Lung (tissue), 12 donors: ENCODE data around the gene CACNA1I. TPM values are rescaled to one million over a fixed set of nuclear protein-coding genes. Genes with fewer than 3 reads are reported as not detected.

ENCODE experiments used
- ATAC-seq: fragments of 200-7000 bp; cut with Tn5 transposase; one replicate; pipeline ENCODE4 v1.9.1; 2020; ENCODE audit warnings: moderate number of reproducible peaks; ENCODE audit not compliant: insufficient read depth, low FRiP score
- DNase-seq, 3 donors: peaks; one replicate each; pipeline ENCODE4 v3.0.0-alpha.2; 2013 to 2017
- H3K27ac ChIP-seq, 2 donors: one replicate each; pipeline ENCODE4 v1.5.1; 2013; ENCODE audit warnings: mild to moderate bottlenecking in 2 of 2, moderate library complexity in 2 of 2, control low read depth in 1 of 2, inconsistent platforms in 1 of 2, low read depth in 1 of 2, low read length in 1 of 2
- H3K27me3 ChIP-seq, 3 donors: one replicate each; pipeline ENCODE4 v1.5.1; 2013; ENCODE audit warnings: low read length in 2 of 3; ENCODE audit not compliant: control insufficient read depth in 3 of 3, insufficient read depth in 3 of 3
- H3K36me3 ChIP-seq, 4 donors: one replicate each; pipeline ENCODE4 v1.5.1; 2013; ENCODE audit warnings: low read length in 4 of 4, mild to moderate bottlenecking in 1 of 4, moderate library complexity in 1 of 4; ENCODE audit not compliant: control insufficient read depth in 4 of 4, insufficient read depth in 4 of 4
- H3K4me1 ChIP-seq, 5 donors: one replicate each; pipeline ENCODE4 v1.5.1; 2013; ENCODE audit warnings: low read length in 5 of 5, mild to moderate bottlenecking in 2 of 5, moderate library complexity in 1 of 5; ENCODE audit not compliant: control insufficient read depth in 5 of 5, insufficient read depth in 5 of 5
- H3K4me3 ChIP-seq: one replicate; pipeline ENCODE4 v1.5.1; 2013; ENCODE audit warnings: mild to moderate bottlenecking, control low read depth, moderate library complexity
- H3K9ac ChIP-seq, 2 donors: one replicate each; pipeline ENCODE4 v1.5.1; 2013; ENCODE audit warnings: low read length in 2 of 2, control low read depth in 1 of 2; ENCODE audit not compliant: insufficient read depth in 1 of 2
- H3K9me3 ChIP-seq, 4 donors: one replicate each; pipeline ENCODE4 v1.5.1; 2013; ENCODE audit warnings: low read length in 3 of 4, mild to moderate bottlenecking in 1 of 4, moderate library complexity in 1 of 4; ENCODE audit not compliant: control insufficient read depth in 4 of 4, insufficient read depth in 3 of 4
- CTCF ChIP-seq: IDR thresholded peaks from 2 replicates; pipeline ENCODE4 v1.5.1; 2012; ENCODE audit warnings: mild to moderate bottlenecking; ENCODE audit errors: control extremely low read depth, extremely low read depth
- WGBS, 2 donors: extraction: QIAGEN DNeasy Blood & Tissue Kit; methylation state at CpG; one replicate each; pipeline ENCODE4 v1.1.7; 2013; 5-methylcytosine and 5-hydroxymethylcytosine counted together
- polyA plus RNA-seq, 2 donors: library from polyadenylated mRNA; stranded (reverse); fragments of 200-250 nt; gene quantifications; one replicate each; pipeline ENCODE4 v1.2.1, GENCODE V29; 2013
- total RNA-seq, 2 donors: library from RNA; depleted of rRNA in 1 of 2; stranded (reverse); fragments of >200 nt in 1 of 2; gene quantifications; one replicate each; pipeline ENCODE4 v1.2.1, GENCODE V29; 2014 to 2021
- donor health status: control.
- donor health status: control.
- donor health status: Bipolar disorder and iron deficiency.
- donor health status: healthy.
- donor health status: DM: yes; HTN: yes; CAD: no.

Gene CACNA1I
- total and polyA plus RNA-seq, 4 donors: 0.07 to 0.22 (median 0.16) TPM

- no peak overlapping the region for H3K4me3 ChIP-seq
- TF ChIP-seq CTCF: no peak
- no peak for DNase-seq
- WGBS, 2 donors: 77 to 87% methylated on average over 8 of the region's 8 CpGs
- peaks cover 0 to 6% (median 0%) of the 10 kb centered on the region in 3 donors for H3K27me3 ChIP-seq
- no peak overlapping the region for H3K9ac ChIP-seq
- no peak for ATAC-seq
- H3K4me1 ChIP-seq: no peaks in the 10 kb centered on the region
- no peaks in the 10 kb centered on the region for H3K36me3 ChIP-seq
- peaks cover 0 to 10% (median 3%) of the 10 kb centered on the region in 4 donors for H3K9me3 ChIP-seq
- H3K27ac ChIP-seq: no peak overlapping the region
Observed at GRCh38 chr22:39630721-39631120, 60.2 kb downstream of the CACNA1I start.

DNA sequence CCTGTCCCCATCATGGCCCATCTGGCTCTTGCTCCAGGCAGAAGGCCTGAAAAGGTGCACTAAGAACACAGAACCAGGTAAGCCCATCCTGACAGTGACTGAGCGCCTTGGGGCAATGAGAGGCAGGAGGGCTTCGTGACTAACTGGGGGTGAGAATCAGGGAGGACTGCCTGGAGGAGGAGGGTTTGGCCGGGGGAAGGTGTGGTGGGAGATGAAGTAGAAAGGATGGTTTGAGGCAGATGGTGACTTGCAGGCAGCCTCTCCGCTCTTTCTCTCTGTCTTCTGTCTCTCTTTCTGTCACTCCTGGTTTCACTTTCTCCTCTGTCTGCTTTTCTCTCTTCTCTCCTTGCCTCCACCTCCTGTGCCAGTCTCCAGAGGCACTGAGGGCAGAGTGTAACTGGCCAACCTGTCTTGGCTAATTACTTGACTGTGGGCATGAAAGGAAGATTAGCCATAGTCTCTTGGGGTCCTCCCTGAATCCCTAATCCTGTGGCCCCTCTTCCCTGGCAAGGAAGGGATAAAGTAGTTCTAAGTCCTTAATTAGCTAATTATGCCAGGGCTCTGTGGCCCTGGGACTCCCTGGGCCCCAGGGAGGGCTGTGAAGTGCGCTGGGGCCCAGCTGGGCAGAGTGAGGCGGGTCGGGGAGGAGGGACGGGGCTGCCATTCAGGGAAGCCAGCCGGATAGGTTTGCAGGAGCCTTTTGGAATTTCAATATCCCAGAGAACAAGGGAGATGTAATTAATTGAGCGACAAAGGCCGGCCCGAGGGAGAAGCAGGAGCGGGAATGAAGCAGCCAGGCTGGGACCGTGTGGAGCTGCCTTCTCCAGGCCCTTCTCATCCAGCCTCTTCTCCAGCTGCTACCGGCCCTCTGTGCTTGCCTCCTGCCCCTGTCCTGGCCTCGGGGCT is 61.1 kb downstream of the CACNA1I start:
- no peaks in the 10 kb centered on the region for H3K4me1 ChIP-seq
- ATAC-seq (no peak), DNase-seq (no peak)

DNA sequence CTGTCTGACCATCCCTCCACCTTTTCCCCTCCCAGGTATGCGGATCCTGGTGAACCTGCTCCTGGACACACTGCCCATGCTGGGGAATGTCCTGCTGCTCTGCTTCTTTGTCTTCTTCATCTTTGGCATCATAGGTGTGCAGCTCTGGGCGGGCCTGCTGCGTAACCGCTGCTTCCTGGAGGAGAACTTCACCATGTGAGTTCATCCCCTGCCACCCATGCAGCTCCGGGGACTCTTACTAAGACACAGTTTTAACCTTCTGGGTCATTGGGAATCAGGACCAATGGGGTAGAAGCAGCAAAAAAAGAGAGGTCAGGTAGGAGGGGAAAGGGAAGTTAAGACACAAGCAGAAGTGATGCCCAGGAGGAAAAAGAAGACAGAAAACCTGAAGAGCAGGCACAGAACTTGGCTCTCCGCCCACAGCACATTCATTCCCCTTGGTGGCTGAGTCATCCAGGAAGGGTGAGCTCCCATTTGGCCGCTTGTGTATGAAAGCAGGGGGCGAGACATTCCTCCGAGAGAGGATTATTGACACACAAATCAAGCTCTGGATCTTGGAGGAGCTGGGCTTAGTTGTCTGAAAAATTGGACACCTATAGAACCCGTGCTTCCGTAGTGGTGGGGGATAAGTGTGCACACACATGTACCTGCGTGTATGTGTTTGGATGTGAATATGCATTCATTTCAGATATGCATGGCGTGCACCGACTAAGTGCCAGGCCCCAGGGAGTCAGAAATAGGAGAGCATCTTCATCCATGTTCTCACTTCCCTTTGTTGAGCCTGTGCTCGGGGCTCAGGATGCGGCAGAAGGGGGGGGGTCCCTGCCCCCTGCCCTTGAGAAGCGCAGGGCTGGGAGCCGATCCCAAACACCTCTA is 64.2 kb downstream of the CACNA1I start:
- Histone ChIP-seq H3K4me3 (no peak overlapping the region), H3K27me3 (no peaks in the 10 kb centered on the region), H3K36me3 (no peaks in the 10 kb centered on the region), H3K4me1 (no peaks in the 10 kb centered on the region), H3K9ac (no peak overlapping the region), H3K9me3 (peaks cover 0 to 13% (median 3%) of the 10 kb centered on the region in 4 donors), H3K27ac (no peak overlapping the region)
- WGBS, 2 donors: 63 to 65% methylated on average over 18 of the region's 18 CpGs
- DNase-seq: no peak
- TF ChIP-seq CTCF: no peak
- ATAC-seq: no peak

More for the DNA sequence above, 61.1 kb downstream of the CACNA1I start:
- 68 to 76% methylated on average over 15 to 16 of the region's 16 CpGs for whole genome bisulfite sequencing, 2 donors
- no peak overlapping the region for H3K4me3 ChIP-seq
- H3K27ac ChIP-seq: no peak overlapping the region
- no peak for TF ChIP-seq CTCF
- H3K9me3 ChIP-seq: peaks cover 0 to 13% (median 3%) of the 10 kb centered on the region in 4 donors
- H3K9ac ChIP-seq: no peak overlapping the region
- no peaks in the 10 kb centered on the region for H3K36me3 ChIP-seq
- H3K27me3 ChIP-seq: peaks cover 0 to 2% (median 0%) of the 10 kb centered on the region in 3 donors
